CD4-positive, alpha-beta memory T cell (primary cell): ENCODE results near the gene TLL1. TPM values are rescaled to one million over a fixed set of nuclear protein-coding genes. Genes with fewer than 3 reads are reported as not detected.

ENCODE experiments used
- CTCF ChIA-PET: fragments of 350-600 bp; sonication (Branson Sonifier 250); formaldehyde crosslinking; loops from one replicate; lab custom pipeline; 2021; ENCODE audit warnings: inconsistent platforms; ENCODE audit not compliant: partially characterized antibody; lab: Charles Lee
- POLR2A ChIA-PET: fragments of 350-600 bp; sonication (Branson Sonifier 250); formaldehyde crosslinking; loops from one replicate; lab custom pipeline; 2021; ENCODE audit not compliant: partially characterized antibody; lab: Charles Lee
- DNase-seq, 5 donors: peaks; one replicate each; pipeline versions ENCODE4 v3.0.0 to v3.0.0-alpha.2; 2020 to 2022; ENCODE audit warnings: mixed read lengths in 1 of 5
- H3K27ac ChIP-seq: one replicate; pipeline ENCODE4 v1.7.0; 2013; ENCODE audit warnings: low read depth, low read length
- H3K27me3 ChIP-seq: 2 replicates; pipeline ENCODE4 v1.7.0; 2013; ENCODE audit warnings: mild to moderate bottlenecking, low read length, moderate library complexity; ENCODE audit not compliant: insufficient read depth
- H3K36me3 ChIP-seq: 2 replicates; pipeline ENCODE4 v1.7.0; 2013; ENCODE audit warnings: mild to moderate bottlenecking, low read length, moderate library complexity; ENCODE audit not compliant: insufficient read depth
- H3K4me1 ChIP-seq: 2 replicates; pipeline ENCODE4 v1.7.0; 2013; ENCODE audit warnings: mild to moderate bottlenecking, low read length, moderate library complexity; ENCODE audit not compliant: insufficient read depth
- H3K4me3 ChIP-seq, 2 donors: one replicate each; pipeline ENCODE4 v1.7.0; 2013; ENCODE audit warnings: low read length in 2 of 2, mild to moderate bottlenecking in 1 of 2
- H3K9me3 ChIP-seq, 2 donors: one replicate each; pipeline ENCODE4 v1.7.0; 2013; ENCODE audit warnings: low read length in 2 of 2, control low read depth in 1 of 2; ENCODE audit not compliant: control insufficient read depth in 1 of 2
- H3K27ac Mint-ChIP-seq, 7 donors: one replicate each; pipeline ENCODE4 v1.8.0; 2020 to 2021; ENCODE audit warnings: mixed read lengths in 7 of 7, mild to moderate bottlenecking in 6 of 7, inconsistent platforms in 3 of 7, moderate library complexity in 3 of 7
- H3K27me3 Mint-ChIP-seq, 2 donors: one replicate each; pipeline ENCODE4 v1.8.0; 2020 to 2021; ENCODE audit warnings: mixed read lengths in 2 of 2
- H3K36me3 Mint-ChIP-seq, 2 donors: one replicate each; pipeline ENCODE4 v1.8.0; 2020 to 2021; ENCODE audit warnings: mixed read lengths in 2 of 2, inconsistent platforms in 1 of 2, mild to moderate bottlenecking in 1 of 2
- H3K4me1 Mint-ChIP-seq, 4 donors: one replicate each; pipeline ENCODE4 v1.8.0; 2020 to 2021; ENCODE audit warnings: mixed read lengths in 4 of 4, mild to moderate bottlenecking in 1 of 4
- H3K4me3 Mint-ChIP-seq, 8 donors: one replicate each; pipeline ENCODE4 v1.8.0; 2020 to 2021; ENCODE audit warnings: mixed read lengths in 8 of 8, mild to moderate bottlenecking in 7 of 8, moderate library complexity in 6 of 8, inconsistent platforms in 3 of 8
- H3K9me3 Mint-ChIP-seq, 8 donors: one replicate each; pipeline ENCODE4 v1.8.0; 2020 to 2021; ENCODE audit warnings: mixed read lengths in 8 of 8, mild to moderate bottlenecking in 5 of 8, inconsistent platforms in 3 of 8, moderate library complexity in 1 of 8
- intact Hi-C: fragments of 100-400 bp; cut with micrococcal nuclease; formaldehyde crosslinking; loops from one replicate; pipeline ENCODE4 v1.15.1; 2023
- polyA plus RNA-seq, 2 donors: library from polyadenylated mRNA; unstranded; fragments of 300-500 nt; fragmentation: Illumina TruSeq; gene quantifications; one replicate each; pipeline ENCODE4 v1.2.3, GENCODE V29; 2021
- total RNA-seq, 2 experiments: library from RNA; stranded (reverse); gene quantifications; one replicate each; pipeline ENCODE4 v1.2.3, GENCODE V29; 2021

TLL1 gene
- total and polyA plus RNA-seq, 4 experiments from 2014 or later: not detected

DNA sequence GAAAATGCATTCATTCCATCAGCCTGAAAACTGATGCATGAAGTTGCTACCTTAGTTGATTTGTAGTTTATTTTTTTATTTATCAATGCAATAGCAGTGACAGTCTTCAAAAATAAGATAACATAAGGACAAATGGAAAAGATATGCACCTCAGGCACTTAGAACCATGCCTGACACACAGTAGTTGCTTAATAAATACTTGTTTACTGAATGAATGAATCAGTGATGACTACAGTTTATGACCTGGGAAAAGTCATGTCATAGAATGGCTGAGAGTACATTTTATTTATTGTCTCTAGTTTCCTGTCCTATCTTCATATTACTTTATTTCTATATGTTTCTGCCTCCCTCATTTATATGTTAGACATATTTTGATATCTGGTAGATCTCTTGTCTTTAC lies 171.8 kb downstream of the TLL1 start:
- Mint-ChIP-seq H3K27ac (no peak overlapping the region), H3K4me1 (no peaks in the 10 kb centered on the region), H3K27me3 (no peaks in the 10 kb centered on the region), H3K36me3 (no peaks in the 10 kb centered on the region), H3K9me3 (peaks cover 0 to 4% (median 0%) of the 10 kb centered on the region in 8 donors), H3K4me3 (no peak overlapping the region)
- Histone ChIP-seq H3K27me3 (no peaks in the 10 kb centered on the region), H3K9me3 (no peaks in the 10 kb centered on the region), H3K27ac (no peak overlapping the region), H3K36me3 (no peaks in the 10 kb centered on the region), H3K4me1 (no peaks in the 10 kb centered on the region), H3K4me3 (no peak overlapping the region)
- POLR2A ChIA-PET: no interaction called here
- no peak for DNase-seq
- CTCF ChIA-PET: no interaction called here
- intact Hi-C loops: no loop called here

DNA sequence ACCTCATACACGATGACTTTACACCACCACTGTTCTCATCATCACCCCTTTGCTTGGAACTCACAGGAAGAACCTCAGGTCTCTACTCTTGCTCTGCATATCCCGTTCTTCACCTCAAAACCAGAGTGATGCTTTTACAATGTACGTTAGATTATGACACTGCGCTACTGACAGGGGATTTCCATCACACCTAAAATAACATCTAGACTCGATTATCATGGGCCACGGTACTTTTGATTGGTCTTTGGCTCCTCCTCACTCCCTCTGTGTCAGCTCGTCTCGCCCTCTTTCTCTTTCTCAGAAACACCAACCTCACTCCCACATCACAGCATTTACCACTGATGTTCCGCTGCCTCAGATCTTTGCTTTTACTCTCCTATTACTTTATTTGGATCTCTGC lies 172.4 kb downstream of the TLL1 start:
- DNase-seq: peak in 4 of 5 donors; percentile 7 to 33 (median 20)
- Mint-ChIP-seq H3K9me3 (peaks cover 0 to 4% (median 0%) of the 10 kb centered on the region in 8 donors), H3K36me3 (no peaks in the 10 kb centered on the region), H3K27me3 (no peaks in the 10 kb centered on the region), H3K4me3 (no peak overlapping the region), H3K4me1 (no peaks in the 10 kb centered on the region), H3K27ac (no peak overlapping the region)
- Histone ChIP-seq H3K27me3 (no peaks in the 10 kb centered on the region), H3K4me1 (no peaks in the 10 kb centered on the region), H3K9me3 (no peaks in the 10 kb centered on the region), H3K4me3 (no peak overlapping the region), H3K36me3 (no peaks in the 10 kb centered on the region), H3K27ac (no peak overlapping the region)
- CTCF ChIA-PET: no interaction called here
- intact Hi-C loops: no loop called here
- POLR2A ChIA-PET: no interaction called here

- POLR2A ChIA-PET: no interaction called here
- Histone ChIP-seq H3K27ac (no peak overlapping the region), H3K36me3 (no peaks in the 10 kb centered on the region), H3K27me3 (no peaks in the 10 kb centered on the region), H3K4me3 (no peak overlapping the region), H3K4me1 (no peaks in the 10 kb centered on the region), H3K9me3 (no peaks in the 10 kb centered on the region)
- H3K27ac Mint-ChIP-seq: no peak overlapping the region
- intact Hi-C loops: no loop called here
- CTCF ChIA-PET: no interaction called here
- DNase-seq: no peak
- no peaks in the 10 kb centered on the region for H3K27me3 Mint-ChIP-seq
- H3K36me3 Mint-ChIP-seq: no peaks in the 10 kb centered on the region
- peaks cover 0 to 2% (median 0%) of the 10 kb centered on the region in 8 donors for H3K9me3 Mint-ChIP-seq
- H3K4me1 Mint-ChIP-seq: no peaks in the 10 kb centered on the region
- H3K4me3 Mint-ChIP-seq: no peak overlapping the region
Measured at GRCh38 chr4:166049036-166049435, 176.0 kb downstream of the TLL1 start.

- no peaks in the 10 kb centered on the region for H3K36me3 ChIP-seq
- H3K27ac ChIP-seq: no peak overlapping the region
- no peak for DNase-seq
- ChIA-PET CTCF (no interaction called here), POLR2A (no interaction called here)
- H3K36me3 Mint-ChIP-seq: no peaks in the 10 kb centered on the region
- no peak overlapping the region for H3K27ac Mint-ChIP-seq
- H3K27me3 ChIP-seq: no peaks in the 10 kb centered on the region
- no peak overlapping the region for H3K4me3 ChIP-seq
- H3K4me3 Mint-ChIP-seq: no peak overlapping the region
- H3K27me3 Mint-ChIP-seq: no peaks in the 10 kb centered on the region
- no peaks in the 10 kb centered on the region for H3K4me1 ChIP-seq
- no peaks in the 10 kb centered on the region for H3K9me3 ChIP-seq
- intact Hi-C loops: no loop called here
- peaks cover 0 to 3% (median 0%) of the 10 kb centered on the region in 8 donors for H3K9me3 Mint-ChIP-seq
- H3K4me1 Mint-ChIP-seq: no peaks in the 10 kb centered on the region
Measured at GRCh38 chr4:166064721-166065120, 191.7 kb downstream of the TLL1 start.

- no peaks in the 10 kb centered on the region for H3K27me3 Mint-ChIP-seq
- H3K27ac Mint-ChIP-seq: no peak overlapping the region
- H3K9me3 Mint-ChIP-seq: peaks cover 0 to 3% (median 0%) of the 10 kb centered on the region in 8 donors
- intact Hi-C loops: no loop called here
- Histone ChIP-seq H3K27ac (no peak overlapping the region), H3K36me3 (no peaks in the 10 kb centered on the region), H3K4me1 (no peaks in the 10 kb centered on the region), H3K9me3 (no peaks in the 10 kb centered on the region), H3K27me3 (no peaks in the 10 kb centered on the region), H3K4me3 (no peak overlapping the region)
- no peaks in the 10 kb centered on the region for H3K36me3 Mint-ChIP-seq
- CTCF ChIA-PET: interaction anchor here (0.6 kb wide), 1 partner anchor 398 kb away, joined by 3 read pairs; no protein-coding TSS in a partner anchor
- DNase-seq: no peak
- no peaks in the 10 kb centered on the region for H3K4me1 Mint-ChIP-seq
- POLR2A ChIA-PET: no interaction called here
- H3K4me3 Mint-ChIP-seq: no peak overlapping the region
Measured at GRCh38 chr4:166065324-166065723, 192.3 kb downstream of the TLL1 start.

GRCh38 chr4:166066936-166067335 lies 193.9 kb downstream of the TLL1 start:
- H3K9me3 ChIP-seq: no peaks in the 10 kb centered on the region
- ChIA-PET CTCF (no interaction called here), POLR2A (no interaction called here)
- Mint-ChIP-seq H3K4me3 (no peak overlapping the region), H3K4me1 (no peaks in the 10 kb centered on the region), H3K9me3 (peaks cover 0 to 3% (median 0%) of the 10 kb centered on the region in 8 donors), H3K27me3 (no peaks in the 10 kb centered on the region), H3K27ac (no peak overlapping the region), H3K36me3 (no peaks in the 10 kb centered on the region)
- no peak for DNase-seq
- H3K4me3 ChIP-seq: no peak overlapping the region
- no peaks in the 10 kb centered on the region for H3K36me3 ChIP-seq
- no peaks in the 10 kb centered on the region for H3K27me3 ChIP-seq
- H3K4me1 ChIP-seq: no peaks in the 10 kb centered on the region
- H3K27ac ChIP-seq: no peak overlapping the region
- intact Hi-C loops: no loop called here

GRCh38 chr4:166067915-166068314 lies 194.9 kb downstream of the TLL1 start:
- no peaks in the 10 kb centered on the region for H3K36me3 ChIP-seq
- Mint-ChIP-seq H3K4me3 (no peak overlapping the region), H3K4me1 (no peaks in the 10 kb centered on the region), H3K27me3 (no peaks in the 10 kb centered on the region), H3K36me3 (no peaks in the 10 kb centered on the region), H3K9me3 (no peaks in the 10 kb centered on the region), H3K27ac (no peak overlapping the region)
- intact Hi-C loops: no loop called here
- H3K27me3 ChIP-seq: no peaks in the 10 kb centered on the region
- H3K4me1 ChIP-seq: no peaks in the 10 kb centered on the region
- no peak overlapping the region for H3K4me3 ChIP-seq
- no peak for DNase-seq
- no peaks in the 10 kb centered on the region for H3K9me3 ChIP-seq
- POLR2A ChIA-PET: no interaction called here
- CTCF ChIA-PET: no interaction called here
- H3K27ac ChIP-seq: no peak overlapping the region

DNA sequence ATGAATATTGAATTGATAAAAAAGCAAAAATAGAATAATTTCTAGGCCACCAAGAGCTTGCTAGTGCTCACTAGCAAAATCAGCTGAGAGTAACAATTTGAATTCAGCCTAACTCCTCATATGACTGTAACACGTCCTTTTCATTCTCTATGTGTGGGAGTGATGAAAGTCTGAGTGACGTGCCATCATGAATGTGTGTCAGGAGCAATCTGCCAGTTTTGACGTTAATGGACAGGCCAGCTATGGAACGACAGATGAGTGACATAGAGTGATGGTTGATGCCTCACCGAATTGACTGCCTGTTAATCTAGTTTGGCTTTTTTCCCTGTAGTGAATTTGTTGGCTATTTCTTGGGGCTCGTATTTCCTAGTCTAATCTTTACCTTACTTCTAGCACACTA lies 200.7 kb downstream of the TLL1 start:
- CTCF ChIA-PET: no interaction called here
- H3K27me3 Mint-ChIP-seq: no peaks in the 10 kb centered on the region

More for the DNA sequence above, 200.7 kb downstream of the TLL1 start:
- Histone ChIP-seq H3K4me1 (no peaks in the 10 kb centered on the region), H3K4me3 (no peak overlapping the region), H3K9me3 (no peaks in the 10 kb centered on the region), H3K27me3 (no peaks in the 10 kb centered on the region), H3K27ac (no peak overlapping the region), H3K36me3 (no peaks in the 10 kb centered on the region)
- Mint-ChIP-seq H3K4me1 (no peaks in the 10 kb centered on the region), H3K4me3 (no peak overlapping the region), H3K9me3 (peaks cover 0 to 2% (median 0%) of the 10 kb centered on the region in 8 donors), H3K36me3 (no peaks in the 10 kb centered on the region), H3K27ac (no peak overlapping the region)
- POLR2A ChIA-PET: no interaction called here
- intact Hi-C loops: no loop called here
- no peak for DNase-seq
